MM.1S (cell line): ENCODE results near the gene WIPI1.

ENCODE experiments used
- DNase-seq: peaks from one replicate; pipeline ENCODE4 v3.0.0-alpha.2; 2015
- H2AFZ ChIP-seq: fragments of 300-600 bp; sonication (generic); 2 replicates; pipeline ENCODE4 v1.6.0; 2016; ENCODE audit warnings: antibody characterized with exemption, low read length
- H3F3A ChIP-seq: fragments of 300-600 bp; sonication (generic); 2 replicates; pipeline ENCODE4 v1.6.1; 2016; ENCODE audit warnings: mild to moderate bottlenecking, antibody characterized with exemption, low read length, moderate library complexity, mixed read lengths; ENCODE audit not compliant: insufficient read depth
- H3K27ac ChIP-seq: fragments of 300-600 bp; sonication (generic); 2 replicates; pipeline ENCODE4 v1.5.1; 2016; ENCODE audit warnings: mild to moderate bottlenecking, low read length
- H3K27me3 ChIP-seq: fragments of 300-600 bp; sonication (generic); replicated peaks from 2 replicates; pipeline ENCODE4 v1.6.0; 2016; ENCODE audit warnings: low read length; ENCODE audit not compliant: insufficient read depth
- H3K36me3 ChIP-seq: fragments of 300-600 bp; sonication (generic); replicated peaks from 2 replicates; pipeline ENCODE4 v1.6.1; 2016; ENCODE audit warnings: mild to moderate bottlenecking, low read length, mixed read lengths; ENCODE audit not compliant: insufficient read depth
- H3K4me1 ChIP-seq: fragments of 300-600 bp; sonication (generic); 2 replicates; pipeline ENCODE4 v1.6.1; 2016; ENCODE audit warnings: low read length, mixed read lengths
- H3K4me2 ChIP-seq: fragments of 300-600 bp; sonication (generic); 2 replicates; pipeline ENCODE4 v1.6.0; 2016; ENCODE audit warnings: low read depth, low read length
- H3K4me3 ChIP-seq: fragments of 300-600 bp; sonication (generic); 2 replicates; pipeline ENCODE4 v1.5.1; 2016; ENCODE audit warnings: low read length, mixed read lengths
- H3K79me2 ChIP-seq: fragments of 300-600 bp; sonication (generic); 2 replicates; pipeline ENCODE4 v1.6.1; 2016; ENCODE audit warnings: mixed run types, low read length, mixed read lengths
- H3K9ac ChIP-seq: fragments of 300-600 bp; sonication (generic); 2 replicates; pipeline ENCODE4 v1.6.1; 2016; ENCODE audit warnings: low read length, mixed read lengths
- H3K9me2 ChIP-seq: fragments of 300-600 bp; sonication (generic); replicated peaks from 2 replicates; pipeline ENCODE4 v1.6.1; 2016; ENCODE audit warnings: mild to moderate bottlenecking, low read length, mixed read lengths; ENCODE audit not compliant: insufficient read depth
- H3K9me3 ChIP-seq: fragments of 300-600 bp; sonication (generic); replicated peaks from 2 replicates; pipeline ENCODE4 v1.6.1; 2016; ENCODE audit warnings: mild to moderate bottlenecking, low read length, mixed read lengths; ENCODE audit not compliant: insufficient read depth
- H4K20me1 ChIP-seq: fragments of 300-600 bp; sonication (generic); 2 replicates; pipeline ENCODE4 v1.6.1; 2016; ENCODE audit warnings: mild to moderate bottlenecking, low read length, moderate library complexity, mixed read lengths; ENCODE audit not compliant: insufficient read depth
- CTCF ChIP-seq: fragments of 300-600 bp; sonication (generic); IDR thresholded peaks from 2 replicates; pipeline ENCODE4 v1.5.1; 2016; ENCODE audit warnings: antibody characterized with exemption, low read length, mixed read lengths
- EZH2 ChIP-seq: fragments of 300-600 bp; sonication (generic); optimal IDR thresholded peaks from 2 replicates; pipeline ENCODE3; 2017; ENCODE audit warnings: low read depth, mild to moderate bottlenecking, antibody characterized with exemption, low read length, mixed read lengths
- EZH2phosphoT487 ChIP-seq: fragments of 300-600 bp; sonication (generic); IDR thresholded peaks from 2 replicates; pipeline ENCODE4 v1.6.1; 2018; ENCODE audit warnings: antibody characterized with exemption, low read length

WIPI1 gene

GRCh38 chr17:68457168-68457538 is at the start of gene WIPI1:
TSS of gene WIPI1 (minus strand) at chr17:68457496. CDS start at chr17:68457421, 75 bp downstream.
- no peaks in the 10 kb centered on the region for H3K27me3 ChIP-seq
- H3K36me3 ChIP-seq = no peaks in the 10 kb centered on the region
- peaks cover 43% of the 10 kb centered on the region for H3K4me1 ChIP-seq
- peak; percentile 66 for DNase-seq
- H3F3A ChIP-seq = peaks cover 43% of the 10 kb centered on the region
- H3K4me2 ChIP-seq = peak within 1 kb of the TSS; percentile 90
- TF ChIP-seq EZH2 (no peak), EZH2phosphoT487 (no peak)
- peak within 1 kb of the TSS; percentile 68 for H3K4me3 ChIP-seq
- H3K9ac ChIP-seq = peak within 1 kb of the TSS; percentile 84
- H3K79me2 ChIP-seq = peaks cover 42% of the 10 kb centered on the region
- H3K9me2 ChIP-seq = no peaks in the 10 kb centered on the region
- H3K9me3 ChIP-seq = no peaks in the 10 kb centered on the region
- H3K27ac ChIP-seq = peak within 1 kb of the TSS; percentile 94
- 0 out of 2 replicates have a peak within 1 kb of the TSS, but pooled peaks have one; percentile 2 for H2AFZ ChIP-seq
- no peaks in the 10 kb centered on the region for H4K20me1 ChIP-seq

- H3K4me3 ChIP-seq = no peak overlapping the region
- H3K27ac ChIP-seq = no peak overlapping the region
- H3F3A ChIP-seq = peaks cover 3% of the 10 kb centered on the region; the same call in 1 of the 2 replicates
- H3K9me2 ChIP-seq = no peaks in the 10 kb centered on the region
- H4K20me1 ChIP-seq = no peaks in the 10 kb centered on the region
- H3K4me2 ChIP-seq = no peak overlapping the region
- H3K36me3 ChIP-seq = no peaks in the 10 kb centered on the region
- H3K9ac ChIP-seq = no peak overlapping the region
- peaks cover 15% of the 10 kb centered on the region for H3K4me1 ChIP-seq
- no peak overlapping the region for H2AFZ ChIP-seq
- no peaks in the 10 kb centered on the region for H3K27me3 ChIP-seq
- no peaks in the 10 kb centered on the region for H3K9me3 ChIP-seq
- no peak for DNase-seq
- TF ChIP-seq EZH2phosphoT487 = no peak
- H3K79me2 ChIP-seq = no peaks in the 10 kb centered on the region
Measured at GRCh38 chr17:68505951-68506350, 48.7 kb upstream of the WIPI1 start.

GRCh38 chr17:68501074-68501473 is 43.8 kb upstream of the WIPI1 start:
- Histone ChIP-seq H3K4me3 (no peak overlapping the region), H3K36me3 (no peaks in the 10 kb centered on the region), H4K20me1 (no peaks in the 10 kb centered on the region), H3K9me2 (no peaks in the 10 kb centered on the region), H3K9ac (no peak overlapping the region), H2AFZ (no peak overlapping the region), H3K4me1 (peaks cover 18% of the 10 kb centered on the region), H3K79me2 (no peaks in the 10 kb centered on the region), H3K27me3 (no peaks in the 10 kb centered on the region), H3F3A (peaks cover 12% of the 10 kb centered on the region), H3K27ac (no peak overlapping the region), H3K9me3 (no peaks in the 10 kb centered on the region), H3K4me2 (no peak overlapping the region)
- no peak for DNase-seq
- TF ChIP-seq EZH2phosphoT487 = no peak

GRCh38 chr17:68499587-68499986 is 42.3 kb upstream of the WIPI1 start:
- TF ChIP-seq EZH2phosphoT487 (no peak), CTCF (no peak), EZH2 (no peak)
- Histone ChIP-seq H3K27ac (no peak overlapping the region), H4K20me1 (no peaks in the 10 kb centered on the region), H3F3A (peaks cover 22% of the 10 kb centered on the region), H3K9me3 (no peaks in the 10 kb centered on the region), H3K36me3 (no peaks in the 10 kb centered on the region), H3K79me2 (no peaks in the 10 kb centered on the region), H2AFZ (no peak overlapping the region), H3K4me2 (no peak overlapping the region), H3K4me1 (peaks cover 18% of the 10 kb centered on the region), H3K9ac (no peak overlapping the region), H3K9me2 (no peaks in the 10 kb centered on the region), H3K4me3 (no peak overlapping the region), H3K27me3 (no peaks in the 10 kb centered on the region)
- DNase-seq = no peak
